GM12878 (cell line): Measurements from ENCODE around the gene RMI2.

ENCODE experiments used
- CHD2 ChIP-seq: IDR thresholded peaks from 2 replicates; pipeline ENCODE4 v1.6.1; 2011; ENCODE audit warnings: low read depth, low read length, improper control_type of control experiment, borderline replicate concordance
- HDAC2 ChIP-seq: fragments of 200-600 bp; sonication (generic); IDR thresholded peaks from 2 replicates; pipeline ENCODE4 v1.6.1; 2017
- NFIC ChIP-seq: IDR thresholded peaks from 2 replicates; pipeline ENCODE4 v1.6.1; 2012; ENCODE audit warnings: low read depth, mild to moderate bottlenecking, inconsistent platforms, low read length, moderate library complexity
- POLR2AphosphoS5 ChIP-seq: IDR thresholded peaks from 2 replicates; pipeline ENCODE4 v1.6.1; 2011; ENCODE audit warnings: mild to moderate bottlenecking, low read length, inconsistent platforms
- SP1 ChIP-seq: IDR thresholded peaks from one replicate; pipeline ENCODE4 v1.6.1; 2011; ENCODE audit warnings: low read depth, low read length
- ZNF384 ChIP-seq: IDR thresholded peaks from 2 replicates; pipeline ENCODE4 v1.6.1; 2012; ENCODE audit warnings: low read depth, mild to moderate bottlenecking, low read length, improper control_type of control experiment, borderline replicate concordance

DNA sequence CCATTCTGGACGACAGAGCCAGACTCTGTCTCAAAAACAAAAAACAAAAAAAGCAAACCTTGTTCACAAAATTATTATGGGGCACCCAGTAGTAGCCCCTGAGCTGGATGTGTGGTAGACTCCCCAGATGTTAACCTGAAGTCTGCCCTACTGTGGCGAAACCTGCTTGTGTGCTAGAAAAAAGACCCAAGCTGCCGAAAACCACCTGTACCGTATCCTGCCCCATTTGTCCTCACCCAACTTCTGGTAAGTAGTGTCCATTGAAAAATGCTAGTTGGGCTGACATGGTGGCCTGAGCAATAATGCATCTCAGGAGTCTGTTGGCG, 9.1 kb downstream of the RMI2 start:
- TF ChIP-seq CHD2 (no peak), SP1 (no peak), NFIC (no peak), HDAC2 (no peak), ZNF384 (no peak), POLR2AphosphoS5 (no peak)
